ENCODE results near the gene ZNF865. TPM values are rescaled to one million over a fixed set of nuclear protein-coding genes. Genes with fewer than 3 reads are reported as not detected.

ZNF865 gene
- total RNA-seq, 2 donors from 2014 or later: 11.9 to 14.5 TPM

DNA sequence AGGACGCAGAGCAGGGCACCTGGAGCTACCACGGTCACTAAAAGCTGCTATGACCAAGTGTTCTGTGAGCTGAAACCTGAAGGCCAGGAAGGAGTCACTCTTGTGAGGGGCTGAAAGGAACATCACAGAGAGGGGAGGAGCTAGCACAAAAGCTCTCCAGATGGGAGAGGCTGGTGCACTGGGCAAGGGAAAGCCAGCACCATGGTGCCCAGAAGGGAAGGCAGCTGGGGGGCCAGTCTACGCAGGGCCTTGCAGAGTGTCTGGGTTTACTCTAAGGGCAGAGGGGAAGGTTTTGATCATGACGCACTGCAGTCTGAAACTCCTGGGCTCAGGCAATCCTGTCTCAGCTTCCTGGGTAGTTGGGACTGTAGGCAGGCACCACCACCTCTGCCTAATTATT, 31.3 kb downstream of the ZNF865 start:
- H3K27me3 ChIP-seq (replicated peaks; ENCODE audit: insufficient read depth): no peaks in the 10 kb centered on the region
- peak overlapping the region in 1 of 2 donors; percentile 100 for H3K27ac ChIP-seq
- no peaks in the 10 kb centered on the region for H3K9me3 ChIP-seq
- peak overlapping the region; percentile 100 for H3K4me3 ChIP-seq
- H3K36me3 ChIP-seq: peaks cover 4% of the 10 kb centered on the region
- ATAC-seq (ENCODE audit: insufficient number of reproducible peaks, low FRiP score, low read depth) (no peak), DNase-seq (ENCODE audit: low spot score) (no peak)
- TF ChIP-seq, protein P1, sequence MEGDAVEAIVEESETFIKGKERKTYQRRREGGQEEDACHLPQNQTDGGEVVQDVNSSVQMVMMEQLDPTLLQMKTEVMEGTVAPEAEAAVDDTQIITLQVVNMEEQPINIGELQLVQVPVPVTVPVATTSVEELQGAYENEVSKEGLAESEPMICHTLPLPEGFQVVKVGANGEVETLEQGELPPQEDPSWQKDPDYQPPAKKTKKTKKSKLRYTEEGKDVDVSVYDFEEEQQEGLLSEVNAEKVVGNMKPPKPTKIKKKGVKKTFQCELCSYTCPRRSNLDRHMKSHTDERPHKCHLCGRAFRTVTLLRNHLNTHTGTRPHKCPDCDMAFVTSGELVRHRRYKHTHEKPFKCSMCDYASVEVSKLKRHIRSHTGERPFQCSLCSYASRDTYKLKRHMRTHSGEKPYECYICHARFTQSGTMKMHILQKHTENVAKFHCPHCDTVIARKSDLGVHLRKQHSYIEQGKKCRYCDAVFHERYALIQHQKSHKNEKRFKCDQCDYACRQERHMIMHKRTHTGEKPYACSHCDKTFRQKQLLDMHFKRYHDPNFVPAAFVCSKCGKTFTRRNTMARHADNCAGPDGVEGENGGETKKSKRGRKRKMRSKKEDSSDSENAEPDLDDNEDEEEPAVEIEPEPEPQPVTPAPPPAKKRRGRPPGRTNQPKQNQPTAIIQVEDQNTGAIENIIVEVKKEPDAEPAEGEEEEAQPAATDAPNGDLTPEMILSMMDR (IDR thresholded peaks at IDR 0.05): no peak
- H3K4me1 ChIP-seq (ENCODE audit: control insufficient read depth in 1 of 2, low read depth in 2 of 2): peaks cover 48 to 58% of the 10 kb centered on the region in 2 donors

- H3K27ac ChIP-seq: no peak overlapping the region
Measured at GRCh38 chr19:55637534-55637933, 32.1 kb downstream of the ZNF865 start.

DNA sequence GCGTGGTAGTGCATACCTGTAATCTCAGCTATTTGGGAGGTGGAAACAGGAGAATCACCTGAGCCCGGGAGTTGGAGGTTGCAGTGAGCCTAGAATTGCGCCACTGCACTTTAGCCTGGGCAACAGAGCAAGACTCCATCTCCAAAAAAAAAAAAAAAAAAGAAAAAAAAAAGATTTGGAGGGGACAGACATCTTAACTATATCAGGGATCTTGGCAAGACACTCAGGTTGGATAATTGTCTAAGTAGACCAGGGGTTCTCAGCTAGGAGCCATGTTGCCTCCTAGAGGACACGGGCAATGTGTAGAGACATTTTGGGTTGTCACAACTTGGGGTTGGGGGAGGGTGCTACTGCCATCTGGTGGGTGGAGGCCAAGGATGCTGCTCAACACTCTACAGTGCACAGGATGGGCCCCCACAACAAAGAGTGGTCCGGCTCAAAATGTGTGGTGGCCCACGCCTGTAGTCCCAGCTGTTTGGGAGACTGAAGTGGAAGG, 33.5 kb downstream of the ZNF865 start:
- peaks cover 60 to 65% of the 10 kb centered on the region in 2 donors for H3K4me1 ChIP-seq (ENCODE audit: control insufficient read depth in 1 of 2, low read depth in 2 of 2)
- H3K4me3 ChIP-seq: no peak overlapping the region
- DNase-seq (ENCODE audit: low spot score): no peak
- TF ChIP-seq, protein P1 (IDR thresholded peaks at IDR 0.05): peak; percentile 11
- ATAC-seq (ENCODE audit: insufficient number of reproducible peaks, low FRiP score, low read depth): no peak
- H3K27me3 ChIP-seq (replicated peaks; ENCODE audit: insufficient read depth): no peaks in the 10 kb centered on the region
- H3K27ac ChIP-seq: no peak overlapping the region
- peaks cover 4% of the 10 kb centered on the region for H3K36me3 ChIP-seq
- no peaks in the 10 kb centered on the region for H3K9me3 ChIP-seq

More at GRCh38 chr19:55637534-55637933, 32.1 kb downstream of the ZNF865 start:
- Histone ChIP-seq H3K9me3 (no peaks in the 10 kb centered on the region), H3K4me1 (ENCODE audit: control insufficient read depth in 1 of 2, low read depth in 2 of 2) (peaks cover 53 to 60% of the 10 kb centered on the region in 2 donors), H3K27me3 (replicated peaks; ENCODE audit: insufficient read depth) (no peaks in the 10 kb centered on the region), H3K36me3 (peaks cover 4% of the 10 kb centered on the region), H3K4me3 (no peak overlapping the region)
- DNase-seq (ENCODE audit: low spot score): no peak
- ATAC-seq (ENCODE audit: insufficient number of reproducible peaks, low FRiP score, low read depth): no peak
- TF ChIP-seq, protein P1 (IDR thresholded peaks at IDR 0.05): no peak

DNA sequence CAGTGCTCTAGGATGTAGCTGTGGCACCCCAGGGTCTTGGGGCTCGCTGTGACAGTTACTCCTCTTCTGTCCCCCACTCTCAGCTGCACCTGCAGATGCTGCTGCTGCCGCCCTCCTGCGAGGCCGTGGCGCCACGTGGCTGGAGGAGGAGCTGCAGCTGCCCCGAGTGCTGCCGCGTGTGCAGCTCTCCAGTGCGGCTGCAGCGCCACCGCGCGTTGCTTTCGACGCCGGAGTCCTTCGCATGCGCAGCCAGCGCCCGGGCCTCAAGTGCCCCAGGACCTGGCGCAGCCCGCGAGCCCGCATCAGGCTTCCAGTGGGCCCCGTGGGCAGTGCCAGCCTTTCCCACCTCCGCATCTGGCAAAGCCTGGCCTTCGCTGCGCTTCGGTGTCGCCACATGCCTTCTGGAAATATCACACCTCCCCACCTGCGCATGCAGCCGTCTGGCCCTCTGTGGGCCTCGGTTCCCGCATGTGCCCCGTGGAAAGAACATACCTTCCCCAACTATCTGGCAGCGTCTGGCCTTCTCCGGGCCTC, 34.7 kb downstream of the ZNF865 start:
- TF ChIP-seq, protein P1 (IDR thresholded peaks at IDR 0.05): peak; percentile 52
- Histone ChIP-seq H3K9me3 (no peaks in the 10 kb centered on the region), H3K27me3 (replicated peaks; ENCODE audit: insufficient read depth) (no peaks in the 10 kb centered on the region), H3K27ac (peak overlapping the region; percentile 89 to 92), H3K4me1 (ENCODE audit: control insufficient read depth in 1 of 2, low read depth in 2 of 2) (peaks cover 64 to 71% of the 10 kb centered on the region in 2 donors), H3K4me3 (peak overlapping the region; percentile 96), H3K36me3 (peaks cover 6% of the 10 kb centered on the region)
- DNase-seq (ENCODE audit: low spot score) (no peak), ATAC-seq (ENCODE audit: insufficient number of reproducible peaks, low FRiP score, low read depth) (no peak)

DNA sequence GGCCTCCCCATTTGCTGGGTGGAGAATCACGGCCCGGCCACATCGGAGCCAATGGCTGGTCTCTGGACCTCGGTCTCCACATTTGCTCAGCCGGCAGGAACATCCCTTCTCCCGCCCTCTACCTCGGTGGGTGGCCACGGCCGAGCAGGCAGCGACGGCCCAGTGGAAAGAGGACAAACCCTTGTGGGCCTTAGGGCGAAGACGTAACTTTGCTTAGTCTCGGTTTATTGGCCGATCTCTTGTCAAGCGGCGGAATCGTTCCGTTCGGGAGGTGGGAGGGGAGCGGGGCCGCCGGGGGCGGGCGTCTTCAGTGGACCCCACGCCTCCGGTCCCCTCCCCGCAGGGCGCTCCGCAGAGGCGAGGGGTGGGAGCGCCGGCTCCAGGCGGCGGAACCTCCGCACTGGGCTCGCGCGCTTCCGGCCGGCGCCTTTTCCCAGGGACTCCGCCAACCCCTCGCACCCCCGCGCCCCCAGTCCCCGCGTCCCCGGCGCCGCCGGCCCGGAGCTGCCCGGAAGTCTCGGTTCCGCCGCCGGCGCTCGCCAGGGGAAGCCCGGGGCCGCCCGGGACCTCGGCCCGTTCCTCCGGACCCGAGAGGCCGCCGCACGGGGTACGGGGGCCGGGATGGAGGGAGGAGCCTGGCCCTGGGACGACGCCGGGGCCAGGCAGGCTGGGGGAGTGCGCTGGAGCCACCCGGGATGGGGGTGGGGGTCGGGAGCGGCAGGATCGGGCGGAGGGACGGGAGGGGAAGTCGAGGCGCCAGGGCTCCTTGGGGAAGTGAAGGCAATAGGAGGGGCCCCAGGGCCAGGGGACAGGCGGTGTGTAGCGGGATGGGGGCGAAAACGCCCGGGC, 35.4 kb downstream of the ZNF865 start, which contains the start of gene ZNF580:
TSS of gene ZNF580 (plus strand) at position 426 of the 849 bp plus-strand sequence. CDS start 1,507 bp downstream, outside the sequence.
- H3K27ac ChIP-seq: peak within 1 kb of the TSS; percentile 89 to 92
- ATAC-seq (ENCODE audit: insufficient number of reproducible peaks, low FRiP score, low read depth) (peak; percentile 25), DNase-seq (ENCODE audit: low spot score) (no peak)
- H3K36me3 ChIP-seq: peaks cover 10% of the 10 kb centered on the region
- H3K4me3 ChIP-seq: peak within 1 kb of the TSS; percentile 96
- peaks cover 62 to 69% of the 10 kb centered on the region in 2 donors for H3K4me1 ChIP-seq (ENCODE audit: control insufficient read depth in 1 of 2, low read depth in 2 of 2)
- TF ChIP-seq, protein P1 (IDR thresholded peaks at IDR 0.05): no peak
- no peaks in the 10 kb centered on the region for H3K9me3 ChIP-seq
- no peaks in the 10 kb centered on the region for H3K27me3 ChIP-seq (replicated peaks; ENCODE audit: insufficient read depth)

All from thoracic aorta (tissue), 2 donors.